Ishikawa (cell line): ENCODE data around the gene WHRN.
A peak's percentile ranks its signal among the peaks of the same experiment; 100 is the strongest.

Experiments
- CEBPB ChIP-seq: IDR thresholded peaks from 2 replicates; pipeline ENCODE4 v1.6.1; 2012
- CREB1 ChIP-seq: IDR thresholded peaks from 2 replicates; pipeline ENCODE4 v1.6.1; 2012; ENCODE audit warnings: low read depth
- EGR1 ChIP-seq: IDR thresholded peaks from 2 replicates; pipeline ENCODE4 v1.6.1; 2012
- EP300 ChIP-seq: IDR thresholded peaks from 2 replicates; pipeline ENCODE4 v1.6.1; 2012; ENCODE audit warnings: borderline replicate concordance
- FOXM1 ChIP-seq: IDR thresholded peaks from 2 replicates; pipeline ENCODE4 v1.6.1; 2012; ENCODE audit warnings: low read depth, borderline replicate concordance
- NFIC ChIP-seq: IDR thresholded peaks from 2 replicates; pipeline ENCODE4 v1.6.1; 2012
- RAD21 ChIP-seq: IDR thresholded peaks from 2 replicates; pipeline ENCODE4 v1.6.1; 2012; ENCODE audit warnings: low read depth
- REST ChIP-seq: IDR thresholded peaks from 2 replicates; pipeline ENCODE4 v1.6.1; 2012; ENCODE audit warnings: low read depth, mild to moderate bottlenecking
- TAF1 ChIP-seq: IDR thresholded peaks from 2 replicates; pipeline ENCODE4 v1.6.1; 2012; ENCODE audit warnings: low read depth, mild to moderate bottlenecking
- TCF12 ChIP-seq: IDR thresholded peaks from 2 replicates; pipeline ENCODE4 v1.6.1; 2012; ENCODE audit warnings: low read depth
- TEAD4 ChIP-seq: IDR thresholded peaks from 2 replicates; pipeline ENCODE4 v1.6.1; 2012
- USF1 ChIP-seq: IDR thresholded peaks from 2 replicates; pipeline ENCODE4 v1.6.1; 2012
- YY1 ChIP-seq: IDR thresholded peaks from 2 replicates; pipeline ENCODE4 v1.6.1; 2012; ENCODE audit warnings: low read depth
- ZBTB7A ChIP-seq: IDR thresholded peaks from 2 replicates; pipeline ENCODE4 v1.6.1; 2012; ENCODE audit warnings: low read depth
- TF ChIP-seq, protein P1 (sequence below): IDR thresholded peaks from 2 replicates; pipeline ENCODE4 v1.6.1; 2012

The WHRN gene

GRCh38 chr9:114434878-114435311 is 70.4 kb downstream of the WHRN start:
- TF ChIP-seq REST (no peak), ZBTB7A (no peak), RAD21 (peak; percentile 83)

DNA sequence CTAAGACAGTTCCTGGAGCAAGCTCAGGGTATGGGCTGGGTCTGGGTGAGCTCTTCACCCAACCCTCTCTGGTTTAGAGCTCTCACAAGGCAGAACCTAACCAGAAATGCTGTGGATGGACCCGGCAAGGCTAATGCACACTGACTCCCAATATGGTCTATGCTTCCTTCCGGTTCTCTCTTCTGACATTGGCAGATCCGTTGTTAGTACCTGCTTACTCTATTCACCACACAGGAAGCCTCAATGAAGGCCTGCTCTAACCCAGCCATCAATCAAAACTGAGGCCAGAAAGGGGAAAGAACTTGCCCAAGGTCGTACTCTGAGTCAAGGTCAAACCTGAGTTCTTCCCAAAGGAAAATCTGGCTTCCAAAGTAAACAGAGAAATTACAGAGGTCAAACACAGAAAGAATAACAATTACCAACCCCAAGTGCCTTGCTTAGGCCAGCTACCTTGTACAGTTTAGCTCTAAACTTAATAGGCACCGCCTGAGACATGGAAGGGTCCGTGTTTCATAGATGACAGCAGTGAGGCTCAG is 71.5 kb downstream of the WHRN start:
- TF ChIP-seq NFIC, result no peak
- no peak for TF ChIP-seq TEAD4

DNA sequence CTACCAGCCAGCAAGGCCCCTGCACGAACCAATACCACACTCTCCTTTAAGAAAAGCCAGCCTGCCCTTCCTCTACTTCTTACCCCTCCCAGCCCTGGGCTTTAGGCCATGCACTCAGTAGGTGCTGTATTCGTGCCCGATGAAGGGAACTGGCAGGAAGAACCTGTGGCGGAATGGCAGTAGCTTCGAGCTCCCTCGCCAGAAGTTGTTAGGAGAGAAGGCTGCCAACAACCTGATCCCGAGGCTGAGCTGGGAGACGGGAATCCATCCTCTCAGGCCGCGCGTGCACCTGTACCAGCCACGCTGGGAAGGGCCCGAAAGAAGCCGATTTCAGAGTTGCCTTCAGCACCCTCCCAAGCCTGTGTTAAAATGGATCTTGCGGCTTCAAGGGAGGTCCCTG is 72.2 kb downstream of the WHRN start:
- TF ChIP-seq YY1 (no peak), TEAD4 (no peak), USF1 (no peak), CREB1 (no peak), TCF12 (no peak), REST (no peak), EP300 (no peak), TAF1 (no peak), CEBPB (no peak), FOXM1 (no peak), ZBTB7A (no peak), RAD21 (no peak), NFIC (no peak)
- TF ChIP-seq, protein P1, sequence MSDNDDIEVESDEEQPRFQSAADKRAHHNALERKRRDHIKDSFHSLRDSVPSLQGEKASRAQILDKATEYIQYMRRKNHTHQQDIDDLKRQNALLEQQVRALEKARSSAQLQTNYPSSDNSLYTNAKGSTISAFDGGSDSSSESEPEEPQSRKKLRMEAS, result no peak

DNA sequence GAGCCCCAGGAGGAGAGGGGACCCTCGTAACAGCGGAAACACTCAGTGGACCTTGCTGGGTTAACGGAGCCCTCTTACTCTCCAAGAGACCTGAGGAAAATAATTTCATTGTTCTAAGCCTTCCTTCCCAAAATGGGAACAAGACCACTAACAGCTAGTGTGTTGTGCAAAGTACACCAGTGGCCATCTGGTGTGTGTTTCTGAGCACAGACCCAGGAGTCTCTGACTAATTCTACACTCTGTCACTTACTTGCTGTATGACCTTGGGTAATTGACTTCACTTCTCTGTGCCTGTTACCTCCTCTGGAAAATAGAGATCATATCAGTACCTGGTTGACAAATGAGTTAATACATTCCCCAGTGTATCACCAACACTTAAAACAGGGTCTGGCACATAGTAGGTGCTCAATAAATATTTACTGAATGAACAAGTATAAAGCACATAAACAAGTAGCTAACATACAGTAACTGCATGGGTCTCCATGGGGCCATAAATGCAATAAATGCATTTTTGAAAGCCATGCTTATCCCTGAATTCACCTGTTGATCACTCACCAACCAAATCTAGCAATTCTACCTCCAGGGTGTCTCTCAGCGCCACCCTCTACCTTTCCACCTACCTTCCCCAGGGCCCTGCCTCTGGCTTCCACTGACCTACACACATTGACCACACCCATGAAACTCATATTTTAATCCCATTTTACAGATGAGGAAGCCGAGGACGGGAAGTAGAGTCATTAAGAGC is 72.8 kb downstream of the WHRN start:
- no peak for TF ChIP-seq FOXM1
- TF ChIP-seq REST, result no peak

- TF ChIP-seq TEAD4, result no peak
- no peak for TF ChIP-seq FOXM1
- no peak for TF ChIP-seq TAF1
- no peak for TF ChIP-seq EGR1
- TF ChIP-seq YY1, result no peak
- no peak for TF ChIP-seq CREB1
- TF ChIP-seq REST, result no peak
- no peak for TF ChIP-seq EP300
- TF ChIP-seq, protein P1, result no peak
- TF ChIP-seq ZBTB7A, result no peak
- no peak for TF ChIP-seq TCF12
- no peak for TF ChIP-seq CEBPB
- TF ChIP-seq USF1, result no peak
- no peak for TF ChIP-seq RAD21
- TF ChIP-seq NFIC, result no peak
Observed at GRCh38 chr9:114431770-114432169, 73.5 kb downstream of the WHRN start.
